DOHH2 (cell line): Measurements from ENCODE around the gene UACA.

ENCODE experiments used
- H3F3A ChIP-seq: fragments of 200-600 bp; sonication (generic), shearing (Covaris generic); 2 replicates; pipeline ENCODE4 v1.6.0; 2016; ENCODE audit warnings: antibody characterized with exemption, mild to moderate bottlenecking; ENCODE audit not compliant: control insufficient read depth, insufficient read depth
- H3K27ac ChIP-seq: fragments of 200-600 bp; sonication (generic); 2 replicates; pipeline ENCODE4 v1.5.1; 2014; ENCODE audit warnings: low read depth, mild to moderate bottlenecking, low read length, moderate library complexity
- H3K27me3 ChIP-seq: fragments of 200-600 bp; sonication (generic); 2 replicates; pipeline ENCODE4 v1.6.1; 2014; ENCODE audit warnings: mild to moderate bottlenecking, low read length, mixed read lengths; ENCODE audit not compliant: control insufficient read depth
- H3K36me3 ChIP-seq: fragments of 200-600 bp; sonication (generic); 2 replicates; pipeline ENCODE4 v1.6.1; 2014; ENCODE audit warnings: mild to moderate bottlenecking, low read length, moderate library complexity, mixed read lengths; ENCODE audit not compliant: control insufficient read depth
- H3K4me1 ChIP-seq: fragments of 200-600 bp; sonication (generic); 2 replicates; pipeline ENCODE4 v1.6.1; 2014; ENCODE audit warnings: mild to moderate bottlenecking, low read length, mixed read lengths; ENCODE audit not compliant: control insufficient read depth
- H3K4me2 ChIP-seq: fragments of 200-600 bp; sonication (generic); 2 replicates; pipeline ENCODE4 v1.6.0; 2014; ENCODE audit warnings: mild to moderate bottlenecking, low read length, moderate library complexity
- H3K4me3 ChIP-seq: fragments of 200-600 bp; sonication (generic); 2 replicates; pipeline ENCODE4 v1.5.1; 2014; ENCODE audit warnings: mild to moderate bottlenecking, low read length, mixed read lengths
- H3K79me2 ChIP-seq: fragments of 200-600 bp; sonication (generic); 2 replicates; pipeline ENCODE4 v1.6.1; 2014; ENCODE audit warnings: mild to moderate bottlenecking, low read length, mixed read lengths; ENCODE audit not compliant: control insufficient read depth
- H3K9me2 ChIP-seq: fragments of 200-600 bp; sonication (generic); replicated peaks from 2 replicates; pipeline ENCODE4 v1.6.1; 2014; ENCODE audit warnings: mild to moderate bottlenecking, low read length, mixed read lengths; ENCODE audit not compliant: control insufficient read depth
- H3K9me3 ChIP-seq: fragments of 200-600 bp; sonication (generic); 2 replicates; pipeline ENCODE4 v1.6.1; 2014; ENCODE audit warnings: antibody characterized with exemption, low read length, mixed read lengths; ENCODE audit not compliant: control insufficient read depth, insufficient read depth
- H4K20me1 ChIP-seq: fragments of 200-600 bp; sonication (generic); 2 replicates; pipeline ENCODE4 v1.6.0; 2014; ENCODE audit warnings: low read depth, mild to moderate bottlenecking, antibody characterized with exemption, low read length, moderate library complexity; ENCODE audit not compliant: control insufficient read depth, insufficient read depth
- CTCF ChIP-seq: fragments of 200-600 bp; sonication (generic); IDR thresholded peaks from one replicate; pipeline ENCODE4 v1.5.1; 2014; ENCODE audit warnings: antibody characterized with exemption, mild to moderate bottlenecking, low read depth, low read length; ENCODE audit not compliant: poor library complexity, severe bottlenecking
- EZH2phosphoT487 ChIP-seq: fragments of 200-600 bp; sonication (generic); IDR thresholded peaks from 2 replicates; pipeline ENCODE4 v1.6.1; 2017; ENCODE audit warnings: borderline replicate concordance, mild to moderate bottlenecking, antibody characterized with exemption, low read length, moderate library complexity, mixed read lengths

Gene UACA

GRCh38 chr15:70722266-70723121, 40.9 kb downstream of the UACA start:
- H3K79me2 ChIP-seq, result no peaks in the 10 kb centered on the region
- no peak overlapping the region for H3K4me3 ChIP-seq
- H4K20me1 ChIP-seq, result no peaks in the 10 kb centered on the region
- no peak overlapping the region for H3K27ac ChIP-seq
- no peaks in the 10 kb centered on the region for H3K4me1 ChIP-seq
- no peak overlapping the region for H3K4me2 ChIP-seq
- peak; percentile 67 for TF ChIP-seq CTCF
- no peak for TF ChIP-seq EZH2phosphoT487
- no peaks in the 10 kb centered on the region for H3K27me3 ChIP-seq
- no peaks in the 10 kb centered on the region for H3F3A ChIP-seq
- no peaks in the 10 kb centered on the region for H3K36me3 ChIP-seq
- no peaks in the 10 kb centered on the region for H3K9me3 ChIP-seq
- no peaks in the 10 kb centered on the region for H3K9me2 ChIP-seq

DNA sequence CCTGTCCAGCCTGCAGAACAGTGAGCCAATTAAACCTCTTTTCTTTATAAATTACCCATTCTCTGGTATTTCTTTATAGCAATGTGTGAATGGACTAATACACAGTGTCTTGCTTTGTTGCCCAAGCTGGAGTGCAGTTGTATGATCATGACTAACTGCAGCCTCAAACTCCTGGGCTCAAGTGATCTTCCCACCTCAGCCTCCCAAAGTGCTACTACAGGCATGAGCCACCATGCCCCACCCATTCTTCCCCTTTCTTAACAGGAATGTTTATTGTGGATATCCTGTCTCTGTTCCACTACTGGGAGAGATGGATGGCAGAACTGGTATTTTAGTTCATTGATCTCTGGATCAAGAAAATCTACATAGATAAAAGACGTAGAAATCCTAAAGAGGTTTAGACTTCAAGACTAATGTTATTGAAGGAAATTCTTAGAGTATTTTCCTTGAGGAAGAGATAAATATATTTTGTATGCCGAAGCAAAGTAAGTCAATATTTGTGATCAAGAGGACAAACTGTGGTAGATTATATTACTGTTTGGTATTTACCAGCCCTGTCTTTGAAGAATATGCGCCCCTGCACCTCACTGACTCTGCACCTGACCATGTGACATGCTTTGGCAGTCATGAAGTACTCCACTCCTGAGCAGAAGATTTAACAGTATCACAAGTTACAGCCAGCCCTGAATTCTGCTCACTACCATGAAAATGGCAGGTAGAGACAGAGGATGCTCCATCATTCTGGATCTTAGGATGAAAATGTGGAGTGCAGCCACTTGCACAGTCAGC, 42.9 kb downstream of the UACA start:
- no peaks in the 10 kb centered on the region for H3K36me3 ChIP-seq
- no peaks in the 10 kb centered on the region for H3K9me3 ChIP-seq
- no peaks in the 10 kb centered on the region for H4K20me1 ChIP-seq
- no peaks in the 10 kb centered on the region for H3F3A ChIP-seq
- no peaks in the 10 kb centered on the region for H3K9me2 ChIP-seq
- H3K27ac ChIP-seq, result no peak overlapping the region
- H3K4me2 ChIP-seq, result no peak overlapping the region
- TF ChIP-seq CTCF (no peak), EZH2phosphoT487 (no peak)
- no peaks in the 10 kb centered on the region for H3K27me3 ChIP-seq
- H3K4me3 ChIP-seq, result no peak overlapping the region
- H3K79me2 ChIP-seq, result no peaks in the 10 kb centered on the region
- H3K4me1 ChIP-seq, result no peaks in the 10 kb centered on the region

DNA sequence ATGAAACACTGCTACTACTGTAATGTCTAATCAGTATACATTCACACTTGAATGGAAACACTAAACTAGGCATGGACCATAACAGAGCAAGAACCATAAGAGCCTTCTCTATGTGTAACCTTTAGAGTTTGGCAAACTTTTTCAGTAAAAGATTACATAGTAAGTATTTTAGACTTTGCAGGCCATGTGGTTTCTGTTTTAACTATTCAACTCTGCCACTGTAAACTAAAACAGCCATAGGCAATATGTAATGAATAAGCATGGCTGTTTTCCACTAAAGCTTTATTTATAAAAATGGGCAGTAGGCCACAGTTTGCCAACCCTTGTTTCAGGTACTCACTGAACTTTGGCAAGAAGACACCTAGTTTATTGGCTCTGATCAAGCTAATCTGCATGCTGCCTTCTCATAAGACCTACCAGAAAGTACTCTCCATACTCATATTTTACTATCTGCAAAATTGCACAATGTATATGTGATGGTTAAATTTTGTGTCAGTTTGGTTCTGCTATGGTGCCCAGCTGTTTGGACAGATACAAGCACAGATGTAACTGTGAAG, 46.0 kb downstream of the UACA start:
- Histone ChIP-seq H3K4me3 (no peak overlapping the region), H3K9me2 (no peaks in the 10 kb centered on the region), H4K20me1 (no peaks in the 10 kb centered on the region), H3K27me3 (no peaks in the 10 kb centered on the region), H3K36me3 (no peaks in the 10 kb centered on the region), H3F3A (no peaks in the 10 kb centered on the region), H3K27ac (no peak overlapping the region), H3K4me2 (no peak overlapping the region), H3K9me3 (no peaks in the 10 kb centered on the region), H3K79me2 (no peaks in the 10 kb centered on the region), H3K4me1 (no peaks in the 10 kb centered on the region)
- TF ChIP-seq EZH2phosphoT487, result no peak
- no peak for TF ChIP-seq CTCF
